ENCODE data around the gene KLK5. TPM values are rescaled to one million over a fixed set of nuclear protein-coding genes. Genes with fewer than 3 reads are reported as not detected.

The KLK5 gene, protein sequence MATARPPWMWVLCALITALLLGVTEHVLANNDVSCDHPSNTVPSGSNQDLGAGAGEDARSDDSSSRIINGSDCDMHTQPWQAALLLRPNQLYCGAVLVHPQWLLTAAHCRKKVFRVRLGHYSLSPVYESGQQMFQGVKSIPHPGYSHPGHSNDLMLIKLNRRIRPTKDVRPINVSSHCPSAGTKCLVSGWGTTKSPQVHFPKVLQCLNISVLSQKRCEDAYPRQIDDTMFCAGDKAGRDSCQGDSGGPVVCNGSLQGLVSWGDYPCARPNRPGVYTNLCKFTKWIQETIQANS
- not detected for total RNA-seq
- not detected for polyA plus RNA-seq

- no peaks in the 10 kb centered on the region for H3K36me3 ChIP-seq (ENCODE audit: control insufficient read depth in 4 of 4, insufficient read depth in 3 of 4, low read depth in 1 of 4, low read length in 3 of 4)
- H3K4me3 ChIP-seq (ENCODE audit: low read depth in 1 of 3, low read length in 3 of 3) = no peak within 1 kb of the TSS
- no peak within 1 kb of the TSS for H3K27ac ChIP-seq (ENCODE audit: low read depth in 1 of 2, low read length in 2 of 2)
- no peaks in the 10 kb centered on the region for H3K9me3 ChIP-seq (ENCODE audit: control insufficient read depth in 4 of 4, low read length in 3 of 4)
- no peaks in the 10 kb centered on the region for H3K4me1 ChIP-seq (ENCODE audit: control insufficient read depth in 4 of 4, insufficient read depth in 4 of 4, low read length in 3 of 4)
- no peak within 1 kb of the TSS for H3K9ac ChIP-seq (ENCODE audit: low read depth in 1 of 2, low read length in 2 of 2)
- DNase-seq (ENCODE audit: low spot score) = no peak
- WGBS = 15% methylated on average over 7 of the region's 7 CpGs
- TF ChIP-seq, protein P1, sequence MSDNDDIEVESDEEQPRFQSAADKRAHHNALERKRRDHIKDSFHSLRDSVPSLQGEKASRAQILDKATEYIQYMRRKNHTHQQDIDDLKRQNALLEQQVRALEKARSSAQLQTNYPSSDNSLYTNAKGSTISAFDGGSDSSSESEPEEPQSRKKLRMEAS (IDR thresholded peaks at IDR 0.05) = no peak
- TF ChIP-seq YY1 (IDR thresholded peaks at IDR 0.05) (no peak), CTCF (IDR thresholded peaks at IDR 0.05; ENCODE audit: low read depth, low read length, missing input control) (no peak), HNF4A (conservative IDR thresholded peaks at IDR 0.05) (no peak), ATF3 (IDR thresholded peaks at IDR 0.05) (no peak), NR2F2 (IDR thresholded peaks at IDR 0.05) (no peak), SP1 (IDR thresholded peaks at IDR 0.05) (no peak), RXRA (IDR thresholded peaks at IDR 0.05) (no peak), FOXA2 (IDR thresholded peaks at IDR 0.05) (no peak), JUND (IDR thresholded peaks at IDR 0.05) (no peak)
- TF ChIP-seq, protein P2, sequence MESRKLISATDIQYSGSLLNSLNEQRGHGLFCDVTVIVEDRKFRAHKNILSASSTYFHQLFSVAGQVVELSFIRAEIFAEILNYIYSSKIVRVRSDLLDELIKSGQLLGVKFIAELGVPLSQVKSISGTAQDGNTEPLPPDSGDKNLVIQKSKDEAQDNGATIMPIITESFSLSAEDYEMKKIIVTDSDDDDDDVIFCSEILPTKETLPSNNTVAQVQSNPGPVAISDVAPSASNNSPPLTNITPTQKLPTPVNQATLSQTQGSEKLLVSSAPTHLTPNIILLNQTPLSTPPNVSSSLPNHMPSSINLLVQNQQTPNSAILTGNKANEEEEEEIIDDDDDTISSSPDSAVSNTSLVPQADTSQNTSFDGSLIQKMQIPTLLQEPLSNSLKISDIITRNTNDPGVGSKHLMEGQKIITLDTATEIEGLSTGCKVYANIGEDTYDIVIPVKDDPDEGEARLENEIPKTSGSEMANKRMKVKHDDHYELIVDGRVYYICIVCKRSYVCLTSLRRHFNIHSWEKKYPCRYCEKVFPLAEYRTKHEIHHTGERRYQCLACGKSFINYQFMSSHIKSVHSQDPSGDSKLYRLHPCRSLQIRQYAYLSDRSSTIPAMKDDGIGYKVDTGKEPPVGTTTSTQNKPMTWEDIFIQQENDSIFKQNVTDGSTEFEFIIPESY (IDR thresholded peaks at IDR 0.05) = no peak
- peaks cover 0 to 5% (median 2%) of the 10 kb centered on the region in 4 donors for H3K27me3 ChIP-seq (ENCODE audit: control insufficient read depth in 4 of 4, insufficient read depth in 4 of 4, low read length in 3 of 4)
These were observed at the start of gene KLK5 for GRCh38 chr19:50952910-50953309. Gene KLK5 (minus strand): TSS chr19:50953038. CDS start chr19:50952657, 381 bp downstream.

GRCh38 chr19:51002089-51002532 lies 49.3 kb upstream of the KLK5 start:
- Histone ChIP-seq H3K27ac (ENCODE audit: low read depth in 1 of 2, low read length in 2 of 2) (no peak overlapping the region), H3K4me3 (ENCODE audit: low read depth in 1 of 3, low read length in 3 of 3) (no peak overlapping the region), H3K4me1 (ENCODE audit: control insufficient read depth in 4 of 4, insufficient read depth in 4 of 4, low read length in 3 of 4) (no peaks in the 10 kb centered on the region), H3K9ac (ENCODE audit: low read depth in 1 of 2, low read length in 2 of 2) (no peak overlapping the region), H3K9me3 (ENCODE audit: control insufficient read depth in 4 of 4, low read length in 3 of 4) (no peaks in the 10 kb centered on the region), H3K36me3 (ENCODE audit: control insufficient read depth in 4 of 4, insufficient read depth in 3 of 4, low read depth in 1 of 4, low read length in 3 of 4) (no peaks in the 10 kb centered on the region), H3K27me3 (ENCODE audit: control insufficient read depth in 4 of 4, insufficient read depth in 4 of 4, low read length in 3 of 4) (peaks cover 0 to 4% (median under 1%) of the 10 kb centered on the region in 4 donors)
- TF ChIP-seq SP1 (IDR thresholded peaks at IDR 0.05) = no peak
- TF ChIP-seq, protein P3, sequence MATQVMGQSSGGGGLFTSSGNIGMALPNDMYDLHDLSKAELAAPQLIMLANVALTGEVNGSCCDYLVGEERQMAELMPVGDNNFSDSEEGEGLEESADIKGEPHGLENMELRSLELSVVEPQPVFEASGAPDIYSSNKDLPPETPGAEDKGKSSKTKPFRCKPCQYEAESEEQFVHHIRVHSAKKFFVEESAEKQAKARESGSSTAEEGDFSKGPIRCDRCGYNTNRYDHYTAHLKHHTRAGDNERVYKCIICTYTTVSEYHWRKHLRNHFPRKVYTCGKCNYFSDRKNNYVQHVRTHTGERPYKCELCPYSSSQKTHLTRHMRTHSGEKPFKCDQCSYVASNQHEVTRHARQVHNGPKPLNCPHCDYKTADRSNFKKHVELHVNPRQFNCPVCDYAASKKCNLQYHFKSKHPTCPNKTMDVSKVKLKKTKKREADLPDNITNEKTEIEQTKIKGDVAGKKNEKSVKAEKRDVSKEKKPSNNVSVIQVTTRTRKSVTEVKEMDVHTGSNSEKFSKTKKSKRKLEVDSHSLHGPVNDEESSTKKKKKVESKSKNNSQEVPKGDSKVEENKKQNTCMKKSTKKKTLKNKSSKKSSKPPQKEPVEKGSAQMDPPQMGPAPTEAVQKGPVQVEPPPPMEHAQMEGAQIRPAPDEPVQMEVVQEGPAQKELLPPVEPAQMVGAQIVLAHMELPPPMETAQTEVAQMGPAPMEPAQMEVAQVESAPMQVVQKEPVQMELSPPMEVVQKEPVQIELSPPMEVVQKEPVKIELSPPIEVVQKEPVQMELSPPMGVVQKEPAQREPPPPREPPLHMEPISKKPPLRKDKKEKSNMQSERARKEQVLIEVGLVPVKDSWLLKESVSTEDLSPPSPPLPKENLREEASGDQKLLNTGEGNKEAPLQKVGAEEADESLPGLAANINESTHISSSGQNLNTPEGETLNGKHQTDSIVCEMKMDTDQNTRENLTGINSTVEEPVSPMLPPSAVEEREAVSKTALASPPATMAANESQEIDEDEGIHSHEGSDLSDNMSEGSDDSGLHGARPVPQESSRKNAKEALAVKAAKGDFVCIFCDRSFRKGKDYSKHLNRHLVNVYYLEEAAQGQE (IDR thresholded peaks at IDR 0.05) = no peak
- TF ChIP-seq, protein P2 (IDR thresholded peaks at IDR 0.05) = no peak
- TF ChIP-seq ATF3 (IDR thresholded peaks at IDR 0.05) = no peak
- TF ChIP-seq EGR1 (IDR thresholded peaks at IDR 0.05; ENCODE audit: low read depth in 2 of 2) = no peak
- TF ChIP-seq, protein P1 (IDR thresholded peaks at IDR 0.05) = no peak
- TF ChIP-seq RXRA (IDR thresholded peaks at IDR 0.05) = no peak
- no peak for TF ChIP-seq NR2F2 (IDR thresholded peaks at IDR 0.05)
- no peak for TF ChIP-seq CTCF (IDR thresholded peaks at IDR 0.05; ENCODE audit: low read depth, low read length, missing input control)
- TF ChIP-seq HNF4A (conservative IDR thresholded peaks at IDR 0.05) = no peak
- TF ChIP-seq JUND (IDR thresholded peaks at IDR 0.05) = no peak
- no peak for TF ChIP-seq GABPA (IDR thresholded peaks at IDR 0.05 in 1 of 2, conservative IDR thresholded peaks at IDR 0.05 in 1 of 2)
- no peak for TF ChIP-seq YY1 (IDR thresholded peaks at IDR 0.05)
- no peak for TF ChIP-seq FOXA2 (IDR thresholded peaks at IDR 0.05)
- no peak for DNase-seq (ENCODE audit: low spot score)
- WGBS = 54% methylated on average over 12 of the region's 12 CpGs

All from liver (tissue), 9 donors.